Activated naive CD4-positive, alpha-beta T cell treated with anti-CD3 and anti-CD28 coated beads, Interleukin-2, amount 50 U/mL, for 24 hours (primary cell): ENCODE results near the gene ITGAV.

Source experiments
- H3K27ac Mint-ChIP-seq: one replicate; pipeline ENCODE4 v1.8.0; 2021; ENCODE audit warnings: mild to moderate bottlenecking, mixed read lengths
- H3K27me3 Mint-ChIP-seq: one replicate; pipeline ENCODE4 v1.8.0; 2021; ENCODE audit warnings: mixed read lengths
- H3K36me3 Mint-ChIP-seq: one replicate; pipeline ENCODE4 v1.8.0; 2021; ENCODE audit warnings: mixed read lengths
- H3K4me1 Mint-ChIP-seq: one replicate; pipeline ENCODE4 v1.8.0; 2021; ENCODE audit warnings: mixed read lengths
- H3K4me3 Mint-ChIP-seq: one replicate; pipeline ENCODE4 v1.8.0; 2021; ENCODE audit warnings: mild to moderate bottlenecking, mixed read lengths
- H3K9me3 Mint-ChIP-seq: one replicate; pipeline ENCODE4 v1.8.0; 2021; ENCODE audit warnings: mixed read lengths

ITGAV gene

DNA sequence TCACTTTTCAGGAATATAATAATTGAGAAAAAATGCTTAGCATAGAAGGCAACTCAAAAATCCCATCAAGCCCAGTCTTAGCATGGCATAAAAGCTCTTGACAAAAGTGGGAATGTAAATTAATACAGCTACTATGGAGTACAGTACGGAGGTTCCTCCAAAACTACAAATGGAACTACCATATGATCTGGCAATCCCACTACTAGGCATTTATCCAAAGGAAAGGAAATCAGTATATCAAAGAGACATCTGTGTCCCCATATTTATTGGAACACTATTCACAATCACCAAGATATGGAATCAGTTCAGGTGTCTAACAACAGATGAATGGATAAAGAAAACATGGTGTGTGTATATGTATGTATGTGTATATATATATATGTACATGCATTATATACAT is 28.8 kb downstream of the ITGAV start:
- peaks cover 7% of the 10 kb centered on the region for H3K36me3 Mint-ChIP-seq
- no peaks in the 10 kb centered on the region for H3K27me3 Mint-ChIP-seq
- no peaks in the 10 kb centered on the region for H3K4me1 Mint-ChIP-seq
- H3K9me3 Mint-ChIP-seq = no peaks in the 10 kb centered on the region
- no peak overlapping the region for H3K27ac Mint-ChIP-seq
- H3K4me3 Mint-ChIP-seq = no peak overlapping the region

DNA sequence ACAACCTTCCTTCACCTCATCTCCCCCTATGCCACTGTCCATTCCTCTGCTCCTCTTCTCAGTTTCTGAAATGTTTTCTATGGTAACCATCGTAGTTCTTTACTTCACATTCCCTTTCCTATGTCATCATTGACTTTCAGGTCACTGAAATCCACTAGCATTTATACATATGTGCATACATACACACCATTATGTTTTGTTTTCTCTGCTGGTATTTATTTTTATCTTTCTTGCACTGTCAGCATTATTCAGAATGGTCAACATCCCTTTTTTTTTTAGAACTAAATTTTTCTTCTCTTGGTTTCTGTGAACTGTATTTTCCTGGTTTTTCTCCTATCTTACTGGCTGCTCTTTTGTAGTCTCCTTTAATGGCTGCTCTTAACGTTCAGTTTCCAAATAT is 33.2 kb downstream of the ITGAV start:
- no peaks in the 10 kb centered on the region for H3K9me3 Mint-ChIP-seq

DNA sequence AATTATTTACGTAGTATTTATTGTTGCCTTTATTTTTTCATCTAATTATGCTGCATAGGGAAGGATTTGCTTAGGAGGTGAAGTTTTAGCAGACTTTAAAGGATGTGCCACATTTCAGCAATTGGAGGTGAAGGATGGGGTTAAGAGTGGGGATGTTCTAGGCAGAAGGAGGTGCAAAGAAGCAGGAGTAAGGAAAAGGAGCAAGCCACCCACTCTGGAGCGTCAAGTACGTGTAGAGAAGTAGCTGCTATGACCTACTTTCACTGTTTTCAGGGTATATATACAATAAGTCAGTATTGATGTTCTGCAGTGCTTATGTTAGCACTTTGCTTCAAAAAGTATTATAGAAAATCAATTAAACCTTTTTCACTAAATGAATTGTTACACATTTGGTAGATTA is 34.4 kb downstream of the ITGAV start:
- no peaks in the 10 kb centered on the region for H3K9me3 Mint-ChIP-seq
- no peaks in the 10 kb centered on the region for H3K4me1 Mint-ChIP-seq
- H3K4me3 Mint-ChIP-seq = no peak overlapping the region
- H3K36me3 Mint-ChIP-seq = peaks cover 11% of the 10 kb centered on the region
- no peak overlapping the region for H3K27ac Mint-ChIP-seq
- H3K27me3 Mint-ChIP-seq = no peaks in the 10 kb centered on the region

More for the DNA sequence above, 33.2 kb downstream of the ITGAV start:
- no peak overlapping the region for H3K27ac Mint-ChIP-seq
- no peak overlapping the region for H3K4me3 Mint-ChIP-seq
- H3K4me1 Mint-ChIP-seq = no peaks in the 10 kb centered on the region
- no peaks in the 10 kb centered on the region for H3K27me3 Mint-ChIP-seq
- peaks cover 11% of the 10 kb centered on the region for H3K36me3 Mint-ChIP-seq

DNA sequence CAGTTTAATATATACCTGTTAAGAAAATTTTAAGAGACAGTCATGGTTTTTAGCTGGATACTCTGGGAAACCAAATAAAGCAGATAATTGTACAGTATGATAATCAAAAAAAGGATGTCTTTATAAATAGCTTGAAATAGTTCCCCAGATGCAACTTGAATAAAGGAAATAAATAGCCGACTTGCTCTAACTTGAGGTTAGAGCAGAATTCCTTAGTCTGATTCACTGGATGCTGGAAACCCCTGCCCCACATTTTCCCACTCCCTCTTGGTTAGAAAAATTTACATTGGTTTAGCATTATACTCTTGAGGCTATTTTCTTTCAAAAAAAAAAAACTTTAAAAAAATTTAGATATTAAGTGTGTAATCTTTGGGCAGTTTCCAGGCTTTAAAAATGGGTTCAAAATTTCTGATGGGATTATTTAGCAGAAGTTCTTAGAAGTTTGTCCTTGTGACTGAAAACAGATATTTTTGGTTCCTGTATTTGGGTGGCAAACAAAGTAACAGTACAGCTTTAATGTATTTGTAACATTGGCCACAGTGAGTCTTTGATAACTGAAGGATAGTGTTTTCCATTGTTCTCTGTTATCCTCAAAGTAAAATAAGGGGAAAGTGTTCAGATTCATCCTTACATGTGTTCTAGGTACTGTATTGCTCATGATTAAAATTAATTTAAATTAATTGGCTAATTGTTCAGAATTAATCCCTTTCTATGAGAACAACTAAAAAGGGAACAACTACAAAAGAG is 39.6 kb downstream of the ITGAV start:
- no peaks in the 10 kb centered on the region for H3K9me3 Mint-ChIP-seq
- no peaks in the 10 kb centered on the region for H3K27me3 Mint-ChIP-seq
- H3K4me3 Mint-ChIP-seq = no peak overlapping the region
- no peak overlapping the region for H3K27ac Mint-ChIP-seq
- peaks cover 1% of the 10 kb centered on the region for H3K36me3 Mint-ChIP-seq
- no peaks in the 10 kb centered on the region for H3K4me1 Mint-ChIP-seq

DNA sequence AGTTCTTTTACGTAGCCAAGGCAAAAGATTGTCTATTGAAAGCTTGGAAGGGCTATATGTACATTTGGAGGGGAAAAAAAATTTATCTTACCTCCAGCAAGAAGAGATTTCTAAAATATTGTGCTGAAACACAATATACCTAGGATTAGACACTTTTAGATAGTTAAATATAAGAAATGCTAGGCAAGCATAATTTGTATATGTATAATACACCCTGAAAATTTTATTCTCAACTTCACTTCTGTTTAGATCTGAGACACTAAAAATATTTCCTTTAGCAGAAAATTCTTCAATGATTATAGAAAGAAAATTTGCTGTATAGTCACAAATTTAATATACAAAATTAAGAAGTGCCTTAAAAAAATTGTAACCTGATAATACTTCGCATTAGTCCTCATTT is 42.6 kb downstream of the ITGAV start:
- no peaks in the 10 kb centered on the region for H3K4me1 Mint-ChIP-seq
- H3K27ac Mint-ChIP-seq = no peak overlapping the region
- no peak overlapping the region for H3K4me3 Mint-ChIP-seq
- peaks cover 1% of the 10 kb centered on the region for H3K36me3 Mint-ChIP-seq
- H3K9me3 Mint-ChIP-seq = no peaks in the 10 kb centered on the region
- no peaks in the 10 kb centered on the region for H3K27me3 Mint-ChIP-seq

DNA sequence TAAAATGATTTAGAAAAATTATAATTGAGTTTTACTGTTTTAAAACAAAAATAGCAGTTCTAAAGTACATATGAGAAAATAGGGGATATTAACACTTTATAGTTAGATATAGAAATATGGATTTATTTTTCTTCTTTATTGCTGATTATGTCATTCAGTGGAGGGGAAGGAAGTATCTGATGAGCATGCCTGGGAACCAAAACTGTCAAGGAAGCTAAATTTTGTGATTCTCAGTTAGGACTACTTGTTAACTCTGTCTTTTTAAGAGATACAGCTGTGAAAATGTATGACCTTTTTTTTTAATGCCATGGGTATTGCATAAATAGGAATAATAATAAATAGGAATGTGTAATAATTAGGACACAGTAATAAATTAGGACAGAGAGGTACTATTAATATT is 44.8 kb downstream of the ITGAV start:
- no peak overlapping the region for H3K27ac Mint-ChIP-seq
- no peaks in the 10 kb centered on the region for H3K9me3 Mint-ChIP-seq
- H3K4me3 Mint-ChIP-seq = no peak overlapping the region
- peaks cover 1% of the 10 kb centered on the region for H3K36me3 Mint-ChIP-seq
- H3K27me3 Mint-ChIP-seq = no peaks in the 10 kb centered on the region
- H3K4me1 Mint-ChIP-seq = peaks cover 5% of the 10 kb centered on the region

DNA sequence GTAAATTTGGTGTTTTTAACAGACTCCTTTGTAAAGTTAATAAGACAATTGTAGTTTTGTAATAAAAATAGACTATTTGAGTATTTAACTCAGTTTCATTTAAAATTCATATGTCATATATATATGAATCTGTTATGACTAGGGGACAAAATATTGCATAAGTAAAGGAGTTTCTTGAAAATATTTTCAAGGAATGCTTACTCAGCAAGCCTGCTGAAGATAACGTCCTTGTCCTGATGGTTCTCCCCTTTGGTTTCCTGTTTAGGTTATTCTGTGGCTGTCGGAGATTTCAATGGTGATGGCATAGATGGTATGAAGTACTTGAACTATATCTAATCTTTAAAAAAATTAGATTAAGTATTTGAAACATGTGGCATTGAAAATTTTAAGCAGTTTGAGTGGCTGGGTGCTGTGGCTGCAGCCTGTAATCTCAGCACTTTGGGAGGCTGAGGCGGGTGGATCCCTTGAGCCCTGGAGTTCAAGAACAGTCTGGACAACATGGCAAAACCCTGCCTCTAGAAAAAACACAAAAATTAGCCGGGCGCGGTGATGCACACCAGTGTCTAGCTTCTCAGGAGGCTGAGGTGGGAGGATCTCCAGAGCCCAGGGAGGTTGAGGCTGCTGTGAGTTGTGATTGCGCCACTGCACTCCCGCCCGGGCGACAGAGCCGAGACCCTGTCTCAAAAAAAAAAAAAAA is 47.1 kb downstream of the ITGAV start:
- Mint-ChIP-seq H3K36me3 (peaks cover 1% of the 10 kb centered on the region), H3K9me3 (no peaks in the 10 kb centered on the region), H3K27ac (no peak overlapping the region), H3K4me3 (no peak overlapping the region), H3K4me1 (peaks cover 22% of the 10 kb centered on the region), H3K27me3 (no peaks in the 10 kb centered on the region)

DNA sequence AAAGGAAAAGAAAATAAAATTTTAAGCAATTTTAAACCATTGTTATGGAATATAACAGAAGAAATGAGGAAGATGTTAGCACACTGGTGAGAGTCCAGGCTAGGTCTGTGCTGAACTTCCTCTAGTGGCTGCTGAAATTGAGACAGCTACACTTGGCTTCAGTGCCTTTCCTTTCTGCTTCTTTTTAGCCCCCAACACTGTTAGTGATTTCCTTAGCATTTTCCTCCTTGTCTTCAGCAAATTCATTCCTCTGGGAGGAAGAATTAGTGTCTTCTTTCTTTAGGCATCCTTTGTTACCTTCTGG is 47.6 kb downstream of the ITGAV start:
- Mint-ChIP-seq H3K36me3 (peaks cover 1% of the 10 kb centered on the region), H3K9me3 (no peaks in the 10 kb centered on the region), H3K4me3 (no peak overlapping the region), H3K27ac (peak overlapping the region; percentile 25), H3K27me3 (no peaks in the 10 kb centered on the region), H3K4me1 (peaks cover 22% of the 10 kb centered on the region)

DNA sequence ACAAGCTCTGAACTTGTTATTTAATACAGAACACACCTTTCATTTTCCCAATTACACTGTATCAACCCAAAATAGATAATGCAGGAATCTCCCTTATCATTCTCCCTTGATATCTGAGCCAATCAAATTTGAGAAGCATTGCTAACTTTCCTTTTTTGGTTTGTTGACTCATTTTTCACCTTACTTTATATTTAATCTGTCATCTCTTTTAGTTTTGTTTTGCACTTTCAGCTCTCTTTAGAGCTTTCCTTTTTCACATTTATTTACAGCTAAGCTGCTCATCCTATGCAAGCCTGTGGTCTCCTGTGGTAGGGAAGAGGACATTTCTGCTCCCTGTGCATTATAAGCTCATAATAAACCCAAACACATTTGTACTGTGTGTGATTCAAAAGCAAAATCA is 50.1 kb downstream of the ITGAV start:
- Mint-ChIP-seq H3K27me3 (no peaks in the 10 kb centered on the region), H3K36me3 (peaks cover 3% of the 10 kb centered on the region), H3K4me3 (no peak overlapping the region), H3K27ac (peak overlapping the region; percentile 38), H3K4me1 (peaks cover 22% of the 10 kb centered on the region), H3K9me3 (no peaks in the 10 kb centered on the region)

DNA sequence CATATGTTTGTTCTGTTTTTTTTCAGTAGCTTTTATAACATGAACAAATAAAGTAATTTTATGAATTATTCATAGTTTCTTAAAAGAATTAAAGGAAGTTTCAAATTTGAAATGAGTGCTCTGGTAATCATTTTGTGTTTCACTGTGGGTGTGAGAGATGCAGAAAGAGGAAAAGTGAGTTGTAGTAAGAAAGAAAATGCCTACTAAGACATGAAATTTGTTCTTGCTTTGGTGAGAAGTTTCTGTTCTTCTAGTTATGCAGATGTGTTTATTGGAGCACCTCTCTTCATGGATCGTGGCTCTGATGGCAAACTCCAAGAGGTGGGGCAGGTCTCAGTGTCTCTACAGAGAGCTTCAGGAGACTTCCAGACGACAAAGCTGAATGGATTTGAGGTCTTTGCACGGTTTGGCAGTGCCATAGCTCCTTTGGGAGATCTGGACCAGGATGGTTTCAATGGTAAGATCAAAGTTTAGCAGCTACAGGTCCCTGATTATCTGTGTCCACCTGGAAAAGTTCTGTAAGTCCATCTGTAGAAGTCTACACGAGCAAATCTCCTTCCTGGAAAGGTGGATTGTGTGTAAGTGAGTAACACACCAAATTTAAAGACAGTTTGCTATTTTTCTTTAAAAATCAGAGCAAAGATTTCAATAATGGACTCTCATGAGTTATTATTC is 51.4 kb downstream of the ITGAV start:
- no peak overlapping the region for H3K27ac Mint-ChIP-seq
- H3K4me1 Mint-ChIP-seq = peaks cover 22% of the 10 kb centered on the region
- H3K27me3 Mint-ChIP-seq = no peaks in the 10 kb centered on the region
- H3K36me3 Mint-ChIP-seq = peaks cover 3% of the 10 kb centered on the region
- no peaks in the 10 kb centered on the region for H3K9me3 Mint-ChIP-seq
- H3K4me3 Mint-ChIP-seq = no peak overlapping the region

DNA sequence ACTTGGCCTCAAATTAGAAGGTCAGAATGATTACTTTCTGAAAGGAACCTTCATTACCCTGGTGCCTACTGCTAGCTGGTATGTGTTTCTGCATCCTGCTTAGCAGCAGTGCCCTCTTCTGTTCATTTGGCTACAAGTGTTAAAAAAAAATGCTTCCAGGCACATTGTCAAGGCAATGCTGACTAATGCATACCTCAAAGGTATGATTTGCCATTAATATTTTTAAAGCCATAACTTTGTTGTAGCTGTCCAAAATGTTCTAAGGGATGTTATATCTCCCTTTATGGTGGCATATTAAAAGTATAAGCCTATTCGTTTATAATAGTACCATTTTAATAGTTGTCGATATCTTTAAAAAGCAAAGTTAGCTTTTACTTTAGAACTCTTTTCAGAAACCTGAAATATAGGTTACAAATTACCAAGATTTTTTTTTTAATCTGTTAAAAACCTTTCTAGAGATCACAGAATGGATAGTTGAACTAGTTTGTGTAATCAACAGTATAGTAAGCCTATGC is 52.0 kb downstream of the ITGAV start:
- H3K9me3 Mint-ChIP-seq = no peaks in the 10 kb centered on the region
- no peak overlapping the region for H3K27ac Mint-ChIP-seq
- H3K4me3 Mint-ChIP-seq = no peak overlapping the region
- peaks cover 22% of the 10 kb centered on the region for H3K4me1 Mint-ChIP-seq
- peaks cover 3% of the 10 kb centered on the region for H3K36me3 Mint-ChIP-seq
- H3K27me3 Mint-ChIP-seq = no peaks in the 10 kb centered on the region

DNA sequence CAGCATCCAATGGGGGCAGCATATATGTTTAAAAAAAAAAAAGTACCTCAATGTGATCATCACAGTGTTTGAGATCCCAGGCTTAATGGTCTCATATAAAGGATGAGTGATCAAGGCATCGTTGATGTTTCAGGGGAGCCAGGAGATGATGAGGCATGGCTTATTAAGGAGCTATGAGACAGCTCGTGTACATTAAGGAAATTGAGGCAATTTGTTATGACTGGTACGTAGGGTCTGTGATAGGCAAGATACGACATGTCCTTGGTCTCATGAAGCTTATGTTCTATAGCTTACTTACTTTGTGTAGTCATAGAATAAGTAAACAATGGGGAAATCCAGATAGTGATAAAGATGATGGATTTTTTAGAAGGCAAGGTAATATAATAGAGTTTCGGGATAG is 54.9 kb downstream of the ITGAV start:
- no peak overlapping the region for H3K27ac Mint-ChIP-seq

DNA sequence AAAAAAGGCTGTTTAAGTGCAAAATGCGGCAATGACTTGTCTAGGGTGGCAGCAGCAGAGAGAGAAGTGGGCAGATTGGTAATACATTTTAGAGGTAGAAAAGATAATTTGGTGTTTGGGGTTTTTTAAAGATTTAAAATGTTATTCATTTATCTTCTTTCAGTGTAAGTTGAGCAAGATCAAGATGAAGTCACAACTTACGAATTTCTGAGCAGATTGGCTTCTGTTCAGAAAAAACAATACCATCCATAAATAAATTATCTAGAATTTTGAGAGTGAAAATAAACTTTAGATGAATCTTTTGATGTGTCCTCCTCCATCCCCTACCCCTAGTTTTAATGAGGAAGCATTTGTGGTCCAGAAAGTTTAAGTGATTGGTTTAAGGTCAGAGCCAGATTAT is 56.1 kb downstream of the ITGAV start:
- Mint-ChIP-seq H3K27ac (no peak overlapping the region), H3K27me3 (no peaks in the 10 kb centered on the region), H3K4me1 (peaks cover 7% of the 10 kb centered on the region), H3K36me3 (peaks cover 5% of the 10 kb centered on the region), H3K4me3 (no peak overlapping the region), H3K9me3 (no peaks in the 10 kb centered on the region)

More for the DNA sequence above, 54.9 kb downstream of the ITGAV start:
- no peaks in the 10 kb centered on the region for H3K27me3 Mint-ChIP-seq
- no peak overlapping the region for H3K4me3 Mint-ChIP-seq
- H3K36me3 Mint-ChIP-seq = peaks cover 5% of the 10 kb centered on the region
- H3K4me1 Mint-ChIP-seq = peaks cover 16% of the 10 kb centered on the region
- H3K9me3 Mint-ChIP-seq = no peaks in the 10 kb centered on the region

DNA sequence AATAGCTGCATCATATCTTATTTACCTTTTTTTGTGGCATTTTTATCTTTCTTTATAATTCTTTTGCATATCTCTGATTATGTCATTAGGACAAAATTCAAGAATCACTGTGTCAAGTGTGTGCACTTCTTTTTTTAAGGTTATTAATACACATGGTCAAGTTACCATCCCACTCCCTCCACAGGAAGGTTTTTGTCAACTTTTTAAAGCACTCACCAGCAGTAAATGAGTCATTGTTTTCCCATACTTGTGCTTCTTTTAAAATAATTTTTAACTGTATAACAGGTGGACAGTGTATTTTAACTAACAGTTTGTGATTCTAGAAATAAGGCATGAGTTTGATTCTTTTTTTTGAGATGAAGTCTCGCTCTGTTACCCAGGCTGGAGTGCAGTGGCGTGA is 58.3 kb downstream of the ITGAV start:
- Mint-ChIP-seq H3K4me3 (no peak overlapping the region), H3K36me3 (peaks cover 5% of the 10 kb centered on the region), H3K4me1 (no peaks in the 10 kb centered on the region), H3K27ac (no peak overlapping the region), H3K9me3 (no peaks in the 10 kb centered on the region), H3K27me3 (no peaks in the 10 kb centered on the region)

DNA sequence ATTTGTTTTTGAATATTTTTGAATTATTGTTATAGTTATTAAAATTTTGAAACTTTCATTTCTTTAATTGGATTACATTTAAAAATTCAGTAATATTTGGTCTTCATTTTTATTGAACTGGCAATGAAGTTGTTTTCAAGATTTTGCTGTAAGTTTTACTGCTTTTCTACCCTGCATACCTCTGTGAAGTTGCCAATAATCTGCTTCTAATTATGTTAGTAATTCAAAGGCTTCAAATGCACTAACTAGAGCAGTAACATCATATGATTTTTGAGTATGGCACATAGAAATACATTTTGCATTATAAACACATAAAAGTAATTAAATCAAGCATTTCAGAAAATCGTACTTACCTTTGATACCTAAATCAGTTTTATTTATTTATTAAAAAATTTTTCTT is 63.7 kb downstream of the ITGAV start:
- no peaks in the 10 kb centered on the region for H3K9me3 Mint-ChIP-seq
- no peaks in the 10 kb centered on the region for H3K27me3 Mint-ChIP-seq
- peaks cover 10% of the 10 kb centered on the region for H3K36me3 Mint-ChIP-seq
- H3K27ac Mint-ChIP-seq = no peak overlapping the region
- H3K4me3 Mint-ChIP-seq = no peak overlapping the region
- H3K4me1 Mint-ChIP-seq = no peaks in the 10 kb centered on the region

DNA sequence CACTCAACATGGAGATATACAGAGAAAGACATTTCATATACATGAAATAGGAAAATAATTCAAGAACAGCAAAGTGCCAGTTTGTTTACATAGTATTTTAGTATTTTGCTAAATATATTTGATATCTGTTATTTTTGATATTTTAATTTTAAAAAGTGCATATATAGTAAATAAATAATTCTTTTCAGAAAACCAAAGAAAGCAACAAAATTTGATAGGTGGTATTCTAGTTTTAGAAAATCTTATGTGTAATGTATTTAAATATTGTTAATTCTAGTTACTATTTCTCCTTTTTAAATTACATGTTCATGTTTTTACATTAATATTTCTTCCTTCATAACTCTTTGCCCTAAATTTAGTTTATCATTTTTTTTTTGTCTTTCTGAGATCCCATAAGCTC is 69.5 kb downstream of the ITGAV start:
- Mint-ChIP-seq H3K36me3 (peaks cover 27% of the 10 kb centered on the region), H3K4me1 (no peaks in the 10 kb centered on the region), H3K27me3 (no peaks in the 10 kb centered on the region), H3K9me3 (no peaks in the 10 kb centered on the region), H3K27ac (no peak overlapping the region), H3K4me3 (no peak overlapping the region)
